OCI-LY7 (cell line): ENCODE data around the gene WWOX. TPM values are rescaled to one million over a fixed set of nuclear protein-coding genes. Genes with fewer than 3 reads are reported as not detected.

ENCODE experiments used
- BruUV-seq: library from RNA; stranded (reverse); fragments of 400-500 nt; replicated peaks from 2 replicates; lab custom pipeline; 2021; lab: Mats Ljungman, UMichigan
- CTCF ChIA-PET: fragments of 300-600 bp; sonication (Branson Sonifier 250); formaldehyde crosslinking; loops from one replicate; lab custom pipeline; 2022; ENCODE audit warnings: antibody characterized with exemption; ENCODE audit not compliant: unreplicated experiment; lab: Charles Lee
- POLR2A ChIA-PET: fragments of 300-600 bp; sonication (Branson Sonifier 250); formaldehyde crosslinking; loops from one replicate; lab custom pipeline; 2022; ENCODE audit warnings: antibody characterized with exemption; lab: Charles Lee
- DNase-seq: peaks from one replicate; pipeline ENCODE4 v3.0.0-alpha.2; 2015; ENCODE audit warnings: low spot score
- H2AFZ ChIP-seq: fragments of 200-600 bp; sonication (generic), shearing (Covaris generic); 2 replicates; pipeline ENCODE4 v1.6.1; 2014; ENCODE audit warnings: mild to moderate bottlenecking, antibody characterized with exemption, low read length, moderate library complexity
- H3K27ac ChIP-seq: fragments of 200-600 bp; sonication (generic); 2 replicates; pipeline ENCODE4 v1.5.1; 2014; ENCODE audit warnings: mixed run types, low read depth, mild to moderate bottlenecking, moderate library complexity, low read length, inconsistent platforms; ENCODE audit not compliant: poor library complexity, severe bottlenecking
- H3K36me3 ChIP-seq: fragments of 200-600 bp; sonication (generic); 2 replicates; pipeline ENCODE4 v1.6.1; 2014; ENCODE audit warnings: mild to moderate bottlenecking, antibody characterized with exemption, low read length, moderate library complexity, mixed read lengths; ENCODE audit not compliant: insufficient read depth
- H3K4me1 ChIP-seq: fragments of 200-600 bp; sonication (generic); 2 replicates; pipeline ENCODE4 v1.5.1; 2014; ENCODE audit warnings: mild to moderate bottlenecking, low read length; ENCODE audit not compliant: insufficient read depth, poor library complexity, severe bottlenecking
- H3K4me2 ChIP-seq: fragments of 200-600 bp; sonication (generic); 2 replicates; pipeline ENCODE4 v1.6.1; 2014; ENCODE audit warnings: mild to moderate bottlenecking, low read length
- H3K4me3 ChIP-seq: fragments of 200-600 bp; sonication (generic); 2 replicates; pipeline ENCODE4 v1.5.1; 2014; ENCODE audit warnings: mild to moderate bottlenecking, low read depth, low read length; ENCODE audit not compliant: poor library complexity, severe bottlenecking
- H3K79me2 ChIP-seq: fragments of 200-600 bp; sonication (generic); 2 replicates; pipeline ENCODE4 v1.6.1; 2016; ENCODE audit warnings: low read depth, mild to moderate bottlenecking, low read length, moderate library complexity, mixed read lengths; ENCODE audit not compliant: insufficient read depth
- H3K9me2 ChIP-seq: fragments of 200-600 bp; sonication (generic); 2 replicates; pipeline ENCODE4 v1.6.1; 2016; ENCODE audit warnings: mild to moderate bottlenecking, low read length, mixed read lengths; ENCODE audit not compliant: insufficient read depth
- H3K9me3 ChIP-seq: fragments of 200-600 bp; sonication (generic); 2 replicates; pipeline ENCODE4 v1.6.1; 2014; ENCODE audit warnings: mild to moderate bottlenecking, mixed run types, low read length, mixed read lengths
- H4K20me1 ChIP-seq: fragments of 200-600 bp; sonication (generic); 2 replicates; pipeline ENCODE4 v1.6.1; 2014; ENCODE audit warnings: mild to moderate bottlenecking, antibody characterized with exemption, low read length, moderate library complexity, mixed read lengths; ENCODE audit not compliant: insufficient read depth
- EZH2phosphoT487 ChIP-seq: fragments of 200-600 bp; sonication (generic); IDR thresholded peaks from 2 replicates; pipeline ENCODE4 v1.6.1; 2018; ENCODE audit warnings: low read depth, borderline replicate concordance, mild to moderate bottlenecking, mixed run types, antibody characterized with exemption, low read length, moderate library complexity, mixed read lengths
- intact Hi-C: fragments of 100-400 bp; cut with micrococcal nuclease; formaldehyde crosslinking; loops from one replicate; pipeline ENCODE4 v1.10.0; 2022; ENCODE audit not compliant: unreplicated experiment
- total RNA-seq, 2 experiments: library from RNA; depleted of rRNA in 1 of 2; stranded (reverse); fragments of >200 nt in 1 of 2; shearing (Covaris generic) in 1 of 2; gene quantifications; 2 replicates each; pipeline ENCODE4 v1.2.3, GENCODE V29; 2014 to 2022
- TF ChIP-seq, protein P1 (sequence below): fragments of 200-600 bp; sonication (generic); conservative IDR thresholded peaks from 2 replicates; pipeline ENCODE4 v1.5.1; 2014; ENCODE audit warnings: mild to moderate bottlenecking, antibody characterized with exemption, low read length, moderate library complexity, mixed read lengths

WWOX gene
- total RNA-seq, 2 experiments from 2014 or later, result 40.2 to 47.6 TPM

DNA sequence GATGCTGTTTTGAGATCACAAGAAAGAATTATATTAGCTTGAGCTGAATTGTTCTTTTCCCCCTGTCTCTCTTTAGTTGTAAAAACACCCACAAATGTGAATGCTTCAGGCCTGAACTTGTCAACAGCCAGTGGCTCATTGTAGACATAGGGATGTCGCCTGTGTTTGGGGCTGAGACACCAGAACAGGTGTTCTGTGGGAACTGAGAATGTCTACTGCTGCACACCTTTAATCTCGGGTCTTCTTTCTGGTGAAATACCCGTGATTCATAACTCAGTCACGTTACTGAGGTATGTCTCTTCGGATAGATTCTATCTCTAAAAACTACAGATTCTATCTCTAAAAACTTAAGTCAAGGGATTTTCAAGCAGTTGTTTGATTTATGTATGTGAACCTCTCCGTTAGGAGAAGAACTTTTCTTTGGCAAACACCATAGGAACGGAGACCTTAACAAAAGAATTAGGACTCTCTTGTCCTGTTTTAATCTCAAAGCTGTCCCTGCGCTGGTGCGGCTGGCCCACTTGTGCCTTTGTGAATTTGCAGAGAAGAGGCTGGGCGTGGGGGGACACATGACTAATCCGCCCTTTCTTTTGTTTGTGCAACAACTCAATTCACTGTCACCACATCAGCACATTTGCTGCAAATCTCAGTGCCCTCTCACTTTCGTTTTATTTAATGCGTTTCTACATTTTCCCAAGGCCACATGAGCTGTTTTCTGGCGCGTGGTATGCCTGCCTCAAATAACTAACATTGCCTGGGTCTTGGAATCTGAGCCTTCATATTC is 858.1 kb downstream of the WWOX start:
- no peaks in the 10 kb centered on the region for H3K79me2 ChIP-seq
- no peak overlapping the region for H3K27ac ChIP-seq
- H3K9me3 ChIP-seq, result no peaks in the 10 kb centered on the region
- TF ChIP-seq, protein P1, sequence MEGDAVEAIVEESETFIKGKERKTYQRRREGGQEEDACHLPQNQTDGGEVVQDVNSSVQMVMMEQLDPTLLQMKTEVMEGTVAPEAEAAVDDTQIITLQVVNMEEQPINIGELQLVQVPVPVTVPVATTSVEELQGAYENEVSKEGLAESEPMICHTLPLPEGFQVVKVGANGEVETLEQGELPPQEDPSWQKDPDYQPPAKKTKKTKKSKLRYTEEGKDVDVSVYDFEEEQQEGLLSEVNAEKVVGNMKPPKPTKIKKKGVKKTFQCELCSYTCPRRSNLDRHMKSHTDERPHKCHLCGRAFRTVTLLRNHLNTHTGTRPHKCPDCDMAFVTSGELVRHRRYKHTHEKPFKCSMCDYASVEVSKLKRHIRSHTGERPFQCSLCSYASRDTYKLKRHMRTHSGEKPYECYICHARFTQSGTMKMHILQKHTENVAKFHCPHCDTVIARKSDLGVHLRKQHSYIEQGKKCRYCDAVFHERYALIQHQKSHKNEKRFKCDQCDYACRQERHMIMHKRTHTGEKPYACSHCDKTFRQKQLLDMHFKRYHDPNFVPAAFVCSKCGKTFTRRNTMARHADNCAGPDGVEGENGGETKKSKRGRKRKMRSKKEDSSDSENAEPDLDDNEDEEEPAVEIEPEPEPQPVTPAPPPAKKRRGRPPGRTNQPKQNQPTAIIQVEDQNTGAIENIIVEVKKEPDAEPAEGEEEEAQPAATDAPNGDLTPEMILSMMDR, result no peak
- no peak for TF ChIP-seq EZH2phosphoT487
- no peak overlapping the region for H3K4me2 ChIP-seq
- no peaks in the 10 kb centered on the region for H4K20me1 ChIP-seq
- intact Hi-C loops, result no loop called here
- no peak overlapping the region for H3K4me3 ChIP-seq
- H3K9me2 ChIP-seq, result no peaks in the 10 kb centered on the region
- CTCF ChIA-PET, result no interaction called here
- H3K36me3 ChIP-seq, result no peaks in the 10 kb centered on the region
- POLR2A ChIA-PET, result interaction anchor here (0.6 to 1.1 kb wide), 2 partner anchors 50 to 602 kb away, joined by 3 read pairs; no protein-coding TSS in a partner anchor
- peaks cover 32% of the 10 kb centered on the region for H3K4me1 ChIP-seq
- no TSS peak for BruUV-seq
- DNase-seq, result peak; percentile 21
- H2AFZ ChIP-seq, result no peak overlapping the region

- BruUV-seq, result no TSS peak
- Histone ChIP-seq H3K79me2 (no peaks in the 10 kb centered on the region), H4K20me1 (no peaks in the 10 kb centered on the region), H3K4me2 (peak overlapping the region; percentile 66), H3K36me3 (no peaks in the 10 kb centered on the region), H3K9me2 (no peaks in the 10 kb centered on the region), H3K27ac (peak overlapping the region; percentile 21), H2AFZ (no peak overlapping the region), H3K4me1 (peaks cover 44% of the 10 kb centered on the region), H3K9me3 (no peaks in the 10 kb centered on the region), H3K4me3 (peak overlapping the region; percentile 37)
- POLR2A ChIA-PET, result interaction anchor here (1.0 to 1.2 kb wide), 2 partner anchors 11 to 104 kb away, joined by 3 read pairs; no protein-coding TSS in a partner anchor
- TF ChIP-seq, protein P1, result no peak
- no peak for TF ChIP-seq EZH2phosphoT487
- intact Hi-C loops, result no loop called here
- peak; percentile 83 for DNase-seq
- CTCF ChIA-PET, result no interaction called here
These were observed 862.0 kb downstream of the WWOX start for GRCh38 chr16:78961464-78961863.

DNA sequence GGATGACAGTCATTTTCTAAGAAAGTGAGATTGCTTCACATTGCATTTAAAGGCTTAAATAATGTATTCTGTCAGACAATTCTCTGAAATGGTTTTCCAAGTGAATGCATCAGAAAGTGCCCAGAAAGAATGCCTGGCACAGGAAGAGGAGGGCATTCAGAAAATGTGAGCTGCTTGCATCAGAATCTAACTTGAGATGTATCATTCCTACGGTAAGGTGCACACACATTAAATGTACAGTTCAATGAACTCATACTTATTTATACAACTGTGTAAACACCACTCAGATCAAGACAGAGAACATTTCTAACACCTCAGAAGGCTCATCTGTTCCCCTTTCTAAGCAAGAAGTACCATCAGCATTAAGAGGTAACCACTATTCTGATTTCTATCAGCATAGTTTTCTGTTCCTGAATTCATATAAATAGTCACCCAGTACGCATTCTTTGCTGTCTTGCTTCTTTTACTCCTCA is 863.0 kb downstream of the WWOX start:
- Histone ChIP-seq H3K36me3 (no peaks in the 10 kb centered on the region), H4K20me1 (no peaks in the 10 kb centered on the region), H3K79me2 (no peaks in the 10 kb centered on the region), H3K4me3 (no peak overlapping the region), H3K9me2 (no peaks in the 10 kb centered on the region), H3K9me3 (no peaks in the 10 kb centered on the region), H3K4me1 (peaks cover 40% of the 10 kb centered on the region), H3K27ac (peak overlapping the region; percentile 21), H3K4me2 (peak overlapping the region; percentile 66), H2AFZ (no peak overlapping the region)
- no TSS peak for BruUV-seq
- no peak for TF ChIP-seq EZH2phosphoT487
- TF ChIP-seq, protein P1, result no peak
- peak; percentile 28 for DNase-seq
- CTCF ChIA-PET, result no interaction called here
- POLR2A ChIA-PET, result interaction anchor here (1.0 to 1.2 kb wide), 2 partner anchors 12 to 103 kb away, joined by 3 read pairs; no protein-coding TSS in a partner anchor
- intact Hi-C loops, result no loop called here
